HG03442 (cell line): Measurements from ENCODE around the gene NEMP1.

Experiments
- ATAC-seq: cut with Tn5 transposase; IDR thresholded peaks from one replicate; pipeline ENCODE4 v1.9.1; 2021; ENCODE audit warnings: mild to moderate bottlenecking, moderate library complexity; ENCODE audit not compliant: unreplicated experiment

Gene NEMP1

GRCh38 chr12:57005980-57006808, 72.4 kb downstream of the NEMP1 start, which contains the start of gene ZBTB39:
ZBTB39 (minus strand) TSS chr12:57006546; CDS start chr12:57004917, 1,629 bp downstream.
- ATAC-seq, result peak; percentile 59
